ENCODE measurements around the gene NR5A2. TPM values are rescaled to one million over a fixed set of nuclear protein-coding genes. Genes with fewer than 3 reads are reported as not detected.

NR5A2 gene
- total RNA-seq, 1 experiment from 2014 or later = 2.1 TPM

DNA sequence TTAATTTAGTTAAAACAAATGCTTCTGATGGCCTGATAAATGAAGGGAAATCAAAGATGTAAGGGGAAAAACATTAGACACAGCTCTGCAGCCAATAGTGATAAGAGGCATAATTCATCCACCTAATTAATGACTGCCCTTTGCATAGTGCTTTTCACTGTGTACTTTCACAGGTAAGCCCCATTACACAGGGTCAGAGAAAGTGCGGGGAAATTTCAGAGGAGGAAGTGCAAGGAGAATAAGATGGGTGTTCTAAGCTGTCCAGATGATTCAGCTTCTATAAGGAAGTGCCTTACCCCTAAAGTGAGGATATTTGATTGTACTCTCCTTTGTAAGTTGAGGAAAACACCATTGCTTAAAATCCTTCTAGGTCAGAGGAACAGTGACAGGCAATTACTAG, 88.0 kb downstream of the NR5A2 start:
- CTCF ChIA-PET = no interaction called here
- DNase-seq = peak in 1 of 2 experiments; percentile 78

GRCh38 chr1:200116324-200116723, 88.8 kb downstream of the NR5A2 start:
- TF ChIP-seq, protein P1, sequence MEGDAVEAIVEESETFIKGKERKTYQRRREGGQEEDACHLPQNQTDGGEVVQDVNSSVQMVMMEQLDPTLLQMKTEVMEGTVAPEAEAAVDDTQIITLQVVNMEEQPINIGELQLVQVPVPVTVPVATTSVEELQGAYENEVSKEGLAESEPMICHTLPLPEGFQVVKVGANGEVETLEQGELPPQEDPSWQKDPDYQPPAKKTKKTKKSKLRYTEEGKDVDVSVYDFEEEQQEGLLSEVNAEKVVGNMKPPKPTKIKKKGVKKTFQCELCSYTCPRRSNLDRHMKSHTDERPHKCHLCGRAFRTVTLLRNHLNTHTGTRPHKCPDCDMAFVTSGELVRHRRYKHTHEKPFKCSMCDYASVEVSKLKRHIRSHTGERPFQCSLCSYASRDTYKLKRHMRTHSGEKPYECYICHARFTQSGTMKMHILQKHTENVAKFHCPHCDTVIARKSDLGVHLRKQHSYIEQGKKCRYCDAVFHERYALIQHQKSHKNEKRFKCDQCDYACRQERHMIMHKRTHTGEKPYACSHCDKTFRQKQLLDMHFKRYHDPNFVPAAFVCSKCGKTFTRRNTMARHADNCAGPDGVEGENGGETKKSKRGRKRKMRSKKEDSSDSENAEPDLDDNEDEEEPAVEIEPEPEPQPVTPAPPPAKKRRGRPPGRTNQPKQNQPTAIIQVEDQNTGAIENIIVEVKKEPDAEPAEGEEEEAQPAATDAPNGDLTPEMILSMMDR (conservative IDR thresholded peaks at IDR 0.05) = no peak
- no peak for TF ChIP-seq EZH2 (IDR thresholded peaks at IDR 0.05; ENCODE audit: low read depth)
- Histone ChIP-seq H3K27ac (peak overlapping the region; percentile 57), H3K36me3 (ENCODE audit: low read depth) (no peaks in the 10 kb centered on the region), H3K9me3 (ENCODE audit: insufficient read depth, low read depth) (no peaks in the 10 kb centered on the region), H3F3A (ENCODE audit: insufficient read depth, low read depth) (peaks cover 10% of the 10 kb centered on the region; the same call in 1 of the 2 replicates), H3K9me2 (ENCODE audit: insufficient read depth) (no peaks in the 10 kb centered on the region), H4K20me1 (ENCODE audit: insufficient read depth) (no peaks in the 10 kb centered on the region), H3K79me2 (ENCODE audit: low read depth) (no peaks in the 10 kb centered on the region), H3K27me3 (ENCODE audit: insufficient read depth, low read depth) (no peaks in the 10 kb centered on the region), H2AFZ (no peak overlapping the region), H3K4me3 (no peak overlapping the region), H3K4me2 (no peak overlapping the region; the same call in 1 of the 2 replicates), H3K4me1 (replicated peaks; ENCODE audit: insufficient read depth) (peaks cover 39% of the 10 kb centered on the region)
- POLR2A ChIA-PET (ENCODE audit: unreplicated experiment) = no interaction called here
- DNase-seq = no peak
- CTCF ChIA-PET = no interaction called here
- BruUV-seq (replicated peaks) = no TSS peak
- intact Hi-C loops (cut with micrococcal nuclease; ENCODE audit: unreplicated experiment) = no loop called here

More for the DNA sequence above, 88.0 kb downstream of the NR5A2 start:
- H3K4me2 ChIP-seq = 0 out of 2 replicates have a peak overlapping the region, but pooled peaks have one; percentile 5
- TF ChIP-seq, protein P1 (conservative IDR thresholded peaks at IDR 0.05) = no peak
- TF ChIP-seq EZH2 (IDR thresholded peaks at IDR 0.05; ENCODE audit: low read depth) = no peak
- no peaks in the 10 kb centered on the region for H3K9me2 ChIP-seq (ENCODE audit: insufficient read depth)
- H3K4me1 ChIP-seq (replicated peaks; ENCODE audit: insufficient read depth) = peaks cover 39% of the 10 kb centered on the region
- POLR2A ChIA-PET (ENCODE audit: unreplicated experiment) = no interaction called here
- H3K27me3 ChIP-seq (ENCODE audit: insufficient read depth, low read depth) = no peaks in the 10 kb centered on the region
- no peak overlapping the region for H2AFZ ChIP-seq
- H3K36me3 ChIP-seq (ENCODE audit: low read depth) = no peaks in the 10 kb centered on the region
- no TSS peak for BruUV-seq (replicated peaks)
- peaks cover 10% of the 10 kb centered on the region; the same call in 1 of the 2 replicates for H3F3A ChIP-seq (ENCODE audit: insufficient read depth, low read depth)
- intact Hi-C loops (cut with micrococcal nuclease; ENCODE audit: unreplicated experiment) = no loop called here
- peak overlapping the region; percentile 57 for H3K27ac ChIP-seq
- no peaks in the 10 kb centered on the region for H3K9me3 ChIP-seq (ENCODE audit: insufficient read depth, low read depth)
- no peaks in the 10 kb centered on the region for H3K79me2 ChIP-seq (ENCODE audit: low read depth)
- H4K20me1 ChIP-seq (ENCODE audit: insufficient read depth) = no peaks in the 10 kb centered on the region
- H3K4me3 ChIP-seq = no peak overlapping the region

DNA sequence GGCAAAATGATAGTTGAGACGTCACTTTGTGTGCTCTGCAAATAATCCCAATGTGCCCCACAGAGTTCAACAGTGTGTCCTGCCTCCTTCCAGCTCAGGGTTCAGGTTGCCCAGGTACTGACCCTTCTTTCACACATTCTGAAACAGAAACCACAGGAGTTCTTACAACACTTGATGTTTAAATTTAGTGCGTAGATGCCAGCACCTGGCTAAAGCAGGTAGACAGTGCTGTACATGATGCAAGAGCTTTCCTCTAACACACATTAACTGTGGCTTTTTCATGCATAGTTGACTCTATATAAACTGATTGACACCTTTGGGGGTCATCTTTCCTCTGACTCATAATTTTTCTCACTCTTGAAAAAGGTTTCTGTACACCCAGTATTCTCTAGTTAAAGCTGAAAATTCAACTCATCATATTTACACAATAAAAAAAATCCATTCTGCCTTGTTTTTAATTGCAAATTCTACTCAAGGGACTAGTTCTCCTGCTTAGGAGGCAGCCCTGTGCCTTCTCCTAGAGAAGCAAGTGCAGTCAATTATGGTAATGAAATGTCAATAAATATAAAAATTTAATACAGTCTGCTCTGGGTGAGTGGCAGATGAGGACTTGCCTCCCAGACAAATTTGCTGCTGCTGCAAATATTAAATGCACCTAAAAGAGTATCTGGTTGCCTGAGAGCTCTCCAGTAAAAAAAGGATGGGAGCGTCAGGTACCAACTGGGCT, 91.4 kb downstream of the NR5A2 start:
- H3K9me2 ChIP-seq (ENCODE audit: insufficient read depth) = no peaks in the 10 kb centered on the region
- peaks cover 10% of the 10 kb centered on the region; the same call in 1 of the 2 replicates for H3F3A ChIP-seq (ENCODE audit: insufficient read depth, low read depth)
- H3K9me3 ChIP-seq (ENCODE audit: insufficient read depth, low read depth) = no peaks in the 10 kb centered on the region
- intact Hi-C loops (cut with micrococcal nuclease; ENCODE audit: unreplicated experiment) = no loop called here
- ChIA-PET CTCF (no interaction called here), POLR2A (ENCODE audit: unreplicated experiment) (interaction anchor here (0.6 kb wide), 1 partner anchor 9 kb away, joined by 4 read pairs; no protein-coding TSS in a partner anchor)
- H2AFZ ChIP-seq = no peak overlapping the region; the same call in 1 of the 2 replicates
- H3K27me3 ChIP-seq (ENCODE audit: insufficient read depth, low read depth) = no peaks in the 10 kb centered on the region
- H3K4me2 ChIP-seq = peak overlapping the region; percentile 30
- no TSS peak for BruUV-seq (replicated peaks)
- no peaks in the 10 kb centered on the region for H4K20me1 ChIP-seq (ENCODE audit: insufficient read depth)
- H3K79me2 ChIP-seq (ENCODE audit: low read depth) = no peaks in the 10 kb centered on the region
- no peak for TF ChIP-seq EZH2 (IDR thresholded peaks at IDR 0.05; ENCODE audit: low read depth)
- TF ChIP-seq, protein P1 (conservative IDR thresholded peaks at IDR 0.05) = no peak
- no peaks in the 10 kb centered on the region for H3K36me3 ChIP-seq (ENCODE audit: low read depth)
- peaks cover 31% of the 10 kb centered on the region for H3K4me1 ChIP-seq (replicated peaks; ENCODE audit: insufficient read depth)
- peak in 1 of 2 experiments; percentile 91 for DNase-seq
- H3K27ac ChIP-seq = peak overlapping the region; percentile 62
- H3K4me3 ChIP-seq = no peak overlapping the region

Data from PC-9 (cell line).